ENCODE results near the gene GALNT3.

GALNT3 gene

GRCh38 chr2:165790466-165790865, 3.6 kb downstream of the GALNT3 start:
- TF ChIP-seq EZH2 (IDR thresholded peaks at IDR 0.05; ENCODE audit: borderline replicate concordance, low read depth, low read length, severe bottlenecking) (no peak), CTCF (IDR thresholded peaks at IDR 0.05; ENCODE audit: borderline replicate concordance, extremely low read depth, low read length, poor library complexity, severe bottlenecking) (no peak)
- Histone ChIP-seq H4K20me1 (ENCODE audit: insufficient read depth, low read length) (no peaks in the 10 kb centered on the region), H3K79me2 (ENCODE audit: insufficient read depth, low read length) (no peaks in the 10 kb centered on the region), H3K4me2 (ENCODE audit: insufficient read depth, low read length) (no peak overlapping the region), H3K9ac (ENCODE audit: low read depth, low read length) (no peak overlapping the region), H3K36me3 (ENCODE audit: insufficient read depth, low read length) (no peaks in the 10 kb centered on the region), H2AFZ (ENCODE audit: low read depth, low read length) (no peak overlapping the region), H3K4me3 (ENCODE audit: low read depth in 1 of 2, low read length in 2 of 2) (no peak overlapping the region), H3K27me3 (ENCODE audit: insufficient read depth, low read length, poor library complexity) (no peaks in the 10 kb centered on the region), H3K27ac (ENCODE audit: low read length) (no peak overlapping the region), H3K9me3 (ENCODE audit: insufficient read depth, low read length, severe bottlenecking) (no peaks in the 10 kb centered on the region), H3K4me1 (ENCODE audit: insufficient read depth, low read length) (peaks cover 10% of the 10 kb centered on the region)
- no peak for ATAC-seq (ENCODE audit: insufficient read depth, low read depth)
- DNase-seq, result no peak

- ATAC-seq (ENCODE audit: insufficient read depth, low read depth), result no peak
Measured at GRCh38 chr2:165787334-165787733, 6.7 kb downstream of the GALNT3 start.

DNA sequence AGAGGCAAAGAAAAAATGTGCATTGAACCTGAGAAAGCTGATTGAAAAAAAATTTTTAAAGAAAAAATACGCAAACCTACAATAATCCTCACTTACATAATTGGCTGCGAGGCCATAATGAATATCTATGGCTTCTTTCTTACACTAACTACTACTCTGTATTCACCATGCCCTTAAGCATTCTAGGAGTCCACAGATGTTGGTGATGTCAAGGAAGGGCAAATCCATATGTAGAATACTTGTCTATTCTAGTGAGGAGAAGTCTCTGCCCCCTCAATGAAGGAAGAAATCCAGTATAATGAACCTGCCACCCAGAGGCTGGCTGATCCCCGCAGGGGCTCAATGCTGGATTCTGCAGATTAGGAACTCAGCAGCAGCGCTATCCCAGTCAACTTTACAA, 14.3 kb downstream of the GALNT3 start:
- no peak overlapping the region for H3K4me2 ChIP-seq (ENCODE audit: insufficient read depth, low read length)
- H3K9me3 ChIP-seq (ENCODE audit: insufficient read depth, low read length, severe bottlenecking), result no peaks in the 10 kb centered on the region
- H3K4me3 ChIP-seq (ENCODE audit: low read depth in 1 of 2, low read length in 2 of 2), result no peak overlapping the region
- H3K36me3 ChIP-seq (ENCODE audit: insufficient read depth, low read length), result no peaks in the 10 kb centered on the region
- no peaks in the 10 kb centered on the region for H4K20me1 ChIP-seq (ENCODE audit: insufficient read depth, low read length)
- no peak overlapping the region for H2AFZ ChIP-seq (ENCODE audit: low read depth, low read length)
- H3K9ac ChIP-seq (ENCODE audit: low read depth, low read length), result no peak overlapping the region
- H3K27me3 ChIP-seq (ENCODE audit: insufficient read depth, low read length, poor library complexity), result no peaks in the 10 kb centered on the region
- H3K27ac ChIP-seq (ENCODE audit: low read length), result no peak overlapping the region
- H3K4me1 ChIP-seq (ENCODE audit: insufficient read depth, low read length), result no peaks in the 10 kb centered on the region
- no peak for TF ChIP-seq EZH2 (IDR thresholded peaks at IDR 0.05; ENCODE audit: borderline replicate concordance, low read depth, low read length, severe bottlenecking)
- no peak for TF ChIP-seq CTCF (IDR thresholded peaks at IDR 0.05; ENCODE audit: borderline replicate concordance, extremely low read depth, low read length, poor library complexity, severe bottlenecking)
- no peak for ATAC-seq (ENCODE audit: insufficient read depth, low read depth)
- no peaks in the 10 kb centered on the region for H3K79me2 ChIP-seq (ENCODE audit: insufficient read depth, low read length)
- DNase-seq, result no peak

More at GRCh38 chr2:165787334-165787733, 6.7 kb downstream of the GALNT3 start:
- Histone ChIP-seq H3K4me2 (ENCODE audit: insufficient read depth, low read length) (no peak overlapping the region), H3K4me1 (ENCODE audit: insufficient read depth, low read length) (no peaks in the 10 kb centered on the region), H3K79me2 (ENCODE audit: insufficient read depth, low read length) (no peaks in the 10 kb centered on the region), H3K27ac (ENCODE audit: low read length) (no peak overlapping the region), H3K9ac (ENCODE audit: low read depth, low read length) (no peak overlapping the region), H3K4me3 (ENCODE audit: low read depth in 1 of 2, low read length in 2 of 2) (no peak overlapping the region), H3K9me3 (ENCODE audit: insufficient read depth, low read length, severe bottlenecking) (no peaks in the 10 kb centered on the region), H3K27me3 (ENCODE audit: insufficient read depth, low read length, poor library complexity) (no peaks in the 10 kb centered on the region), H2AFZ (ENCODE audit: low read depth, low read length) (no peak overlapping the region), H4K20me1 (ENCODE audit: insufficient read depth, low read length) (no peaks in the 10 kb centered on the region), H3K36me3 (ENCODE audit: insufficient read depth, low read length) (no peaks in the 10 kb centered on the region)
- no peak for TF ChIP-seq CTCF (IDR thresholded peaks at IDR 0.05; ENCODE audit: borderline replicate concordance, extremely low read depth, low read length, poor library complexity, severe bottlenecking)
- no peak for TF ChIP-seq EZH2 (IDR thresholded peaks at IDR 0.05; ENCODE audit: borderline replicate concordance, low read depth, low read length, severe bottlenecking)
- no peak for DNase-seq

All from DND-41 (cell line).